GM12892 (cell line): ENCODE measurements around the gene FBXO10.

Experiments used
- POLR2A ChIP-seq: IDR thresholded peaks from 2 replicates; pipeline ENCODE4 v1.6.1; 2011; ENCODE audit warnings: low read depth, low read length, control low read depth
- POLR2AphosphoS5 ChIP-seq: IDR thresholded peaks from 2 replicates; pipeline ENCODE4 v1.6.1; 2011; ENCODE audit warnings: low read depth, low read length, control low read depth
- TAF1 ChIP-seq: IDR thresholded peaks from 2 replicates; pipeline ENCODE4 v1.6.1; 2011; ENCODE audit warnings: low read depth, mild to moderate bottlenecking, control low read depth, low read length, borderline replicate concordance

- TF ChIP-seq POLR2A (no peak), POLR2AphosphoS5 (no peak), TAF1 (no peak)
Observed at GRCh38 chr9:37608250-37608649, 32.1 kb upstream of the FBXO10 start.
